A673 (cell line): Measurements from ENCODE around the gene PTTG1IP.

ENCODE experiments used
- EZH2 ChIP-seq: fragments of 200-600 bp; sonication (generic); IDR thresholded peaks from 2 replicates; pipeline ENCODE4 v1.6.1; 2017; ENCODE audit warnings: borderline replicate concordance, low read depth, mild to moderate bottlenecking, mixed read lengths, antibody characterized with exemption, low read length; ENCODE audit not compliant: poor library complexity, severe bottlenecking
- TF ChIP-seq, protein P1 (sequence below): fragments of 300-800, 200-600 bp; sonication (generic); conservative IDR thresholded peaks from 2 replicates; pipeline ENCODE4 v1.5.1; 2017; ENCODE audit warnings: low read depth, mild to moderate bottlenecking, antibody characterized with exemption, low read length, moderate library complexity, mixed read lengths

DNA sequence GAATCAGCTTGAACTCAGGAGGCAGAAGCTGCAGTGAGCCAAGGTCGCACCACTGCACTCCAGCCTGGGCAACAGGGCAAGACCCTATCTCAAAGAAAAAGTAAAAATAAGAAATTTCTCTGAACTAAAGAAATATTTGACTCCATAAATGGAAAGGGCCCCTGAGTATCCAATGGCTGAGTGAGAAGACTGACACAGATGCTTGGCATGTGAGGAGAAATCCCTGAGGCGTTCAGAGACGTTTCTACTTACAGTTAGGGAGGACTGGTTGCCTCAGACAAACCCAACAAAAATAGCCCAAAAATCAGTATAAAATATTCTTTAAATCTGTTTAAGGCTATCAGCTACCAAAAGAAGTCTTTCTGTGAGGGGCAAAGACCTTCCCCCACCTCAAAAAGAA is 52.6 kb downstream of the PTTG1IP start:
- no peak for TF ChIP-seq EZH2
- TF ChIP-seq, protein P1, sequence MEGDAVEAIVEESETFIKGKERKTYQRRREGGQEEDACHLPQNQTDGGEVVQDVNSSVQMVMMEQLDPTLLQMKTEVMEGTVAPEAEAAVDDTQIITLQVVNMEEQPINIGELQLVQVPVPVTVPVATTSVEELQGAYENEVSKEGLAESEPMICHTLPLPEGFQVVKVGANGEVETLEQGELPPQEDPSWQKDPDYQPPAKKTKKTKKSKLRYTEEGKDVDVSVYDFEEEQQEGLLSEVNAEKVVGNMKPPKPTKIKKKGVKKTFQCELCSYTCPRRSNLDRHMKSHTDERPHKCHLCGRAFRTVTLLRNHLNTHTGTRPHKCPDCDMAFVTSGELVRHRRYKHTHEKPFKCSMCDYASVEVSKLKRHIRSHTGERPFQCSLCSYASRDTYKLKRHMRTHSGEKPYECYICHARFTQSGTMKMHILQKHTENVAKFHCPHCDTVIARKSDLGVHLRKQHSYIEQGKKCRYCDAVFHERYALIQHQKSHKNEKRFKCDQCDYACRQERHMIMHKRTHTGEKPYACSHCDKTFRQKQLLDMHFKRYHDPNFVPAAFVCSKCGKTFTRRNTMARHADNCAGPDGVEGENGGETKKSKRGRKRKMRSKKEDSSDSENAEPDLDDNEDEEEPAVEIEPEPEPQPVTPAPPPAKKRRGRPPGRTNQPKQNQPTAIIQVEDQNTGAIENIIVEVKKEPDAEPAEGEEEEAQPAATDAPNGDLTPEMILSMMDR, result no peak
